HCT116 (cell line): ENCODE measurements around the gene DDX24. TPM values are rescaled to one million over a fixed set of nuclear protein-coding genes. Genes with fewer than 3 reads are reported as not detected.

ENCODE experiments used
- ATAC-seq: fragments of 200-7000 bp; cut with Tn5 transposase; 2 replicates; pipeline ENCODE4 v1.9.1; 2020; ENCODE audit warnings: mild to moderate bottlenecking, moderate library complexity
- BruUV-seq: library from RNA; stranded (reverse); fragments of 400-500 nt; replicated peaks from 2 replicates; lab custom pipeline; 2021; lab: Mats Ljungman, UMichigan
- CTCF ChIA-PET: fragments of 300-600 bp; sonication (Branson Sonifier 250); formaldehyde crosslinking; loops from one replicate; lab custom pipeline; 2021; ENCODE audit warnings: antibody characterized with exemption; lab: Charles Lee
- POLR2A ChIA-PET: fragments of 300-600, 350-600 bp; sonication (Branson Sonifier 250); formaldehyde crosslinking; loops from one replicate; lab custom pipeline; 2021; ENCODE audit warnings: antibody characterized with exemption; lab: Charles Lee
- RAD21 ChIA-PET, 2 experiments: fragments of 300-600 bp; sonication (Branson Sonifier 250); formaldehyde crosslinking; loops; one replicate each; lab custom pipeline; 2023; ENCODE audit warnings: low total read pairs in 2 of 2; ENCODE audit not compliant: uncharacterized antibody in 2 of 2, unreplicated experiment in 2 of 2, low non-redundant PET in 1 of 2; lab: Charles Lee
- DNase-seq: peaks from one replicate; pipeline ENCODE4 v3.0.0-alpha.2; 2010; ENCODE audit warnings: low read depth, low spot score
- H2AFZ ChIP-seq: fragments of 200-600 bp; shearing (Covaris generic), sonication (generic); 2 replicates; pipeline ENCODE4 v1.6.1; 2017; ENCODE audit warnings: low read depth, mixed run types, mixed read lengths, antibody characterized with exemption, low read length; ENCODE audit not compliant: poor library complexity, severe bottlenecking
- H3K27ac ChIP-seq: 2 replicates; pipeline ENCODE4 v1.5.1; 2012; ENCODE audit warnings: low read depth, low read length
- H3K27me3 ChIP-seq: fragments of 200-600 bp; sonication (generic); 2 replicates; pipeline ENCODE4 v1.6.1; 2016; ENCODE audit warnings: mixed run types, low read length, mixed read lengths; ENCODE audit not compliant: insufficient read depth
- H3K36me3 ChIP-seq, 2 experiments: fragments of 200-500 bp in 1 of 2; fragments of 200-600 bp in 1 of 2; sonication (Bioruptor generic) in 1 of 2; sonication (generic) in 1 of 2; 2 replicates each; pipeline versions ENCODE4 v1.5.1 to v1.6.1; 2014 to 2016; ENCODE audit warnings: low read length in 2 of 2, inconsistent platforms in 1 of 2, mixed read lengths in 1 of 2, mixed run types in 1 of 2; ENCODE audit not compliant: insufficient read depth in 2 of 2, control insufficient read depth in 1 of 2
- H3K4me1 ChIP-seq, 2 experiments: fragments of 200-600 bp in 1 of 2; sonication (generic) in 1 of 2; 2 replicates each; pipeline versions ENCODE4 v1.5.1 to v1.6.1; 2012 to 2017; ENCODE audit warnings: low read length in 2 of 2, inconsistent platforms in 1 of 2, mild to moderate bottlenecking in 1 of 2, mixed read lengths in 1 of 2, mixed run types in 1 of 2, moderate library complexity in 1 of 2; ENCODE audit not compliant: insufficient read depth in 2 of 2, control insufficient read depth in 1 of 2
- H3K4me2 ChIP-seq: fragments of 200-600 bp; sonication (generic); 2 replicates; pipeline ENCODE4 v1.6.1; 2017; ENCODE audit warnings: mixed run types, low read length, mixed read lengths
- H3K4me3 ChIP-seq, 2 experiments: fragments of 200-600 bp in 1 of 2; sonication (generic) in 1 of 2; replicated peaks in 1 of 2; 2 replicates each; pipeline ENCODE4 v1.5.1; 2011 to 2016; ENCODE audit warnings: low read length in 2 of 2, control low read depth in 1 of 2, low read depth in 1 of 2, mild to moderate bottlenecking in 1 of 2, mixed read lengths in 1 of 2, mixed run types in 1 of 2
- H3K79me2 ChIP-seq: fragments of 200-600 bp; sonication (generic); 2 replicates; pipeline ENCODE4 v1.6.1; 2017; ENCODE audit warnings: mild to moderate bottlenecking, mixed run types, low read length, moderate library complexity, mixed read lengths; ENCODE audit not compliant: insufficient read depth
- H3K9ac ChIP-seq: fragments of 200-600 bp; sonication (generic); 2 replicates; pipeline ENCODE4 v1.6.1; 2016; ENCODE audit warnings: low read length, mixed read lengths
- H3K9me2 ChIP-seq: fragments of 200-600 bp; sonication (generic), shearing (Covaris generic); 2 replicates; pipeline ENCODE4 v1.6.1; 2017; ENCODE audit warnings: mixed run types, mild to moderate bottlenecking, moderate library complexity; ENCODE audit not compliant: insufficient read depth
- H3K9me3 ChIP-seq, 2 experiments: fragments of 200-500 bp in 1 of 2; fragments of 200-600 bp in 1 of 2; sonication (Bioruptor generic) in 1 of 2; sonication (generic) in 1 of 2; 2 replicates each; pipeline ENCODE4 v1.6.1; 2014 to 2017; ENCODE audit warnings: low read length in 2 of 2, mixed read lengths in 2 of 2, inconsistent platforms in 1 of 2, low read depth in 1 of 2, mild to moderate bottlenecking in 1 of 2, mixed run types in 1 of 2, moderate library complexity in 1 of 2; ENCODE audit not compliant: control insufficient read depth in 1 of 2, insufficient read depth in 1 of 2
- H4K20me1 ChIP-seq: fragments of 200-600 bp; sonication (generic), shearing (Covaris generic); 2 replicates; pipeline ENCODE4 v1.6.1; 2017; ENCODE audit warnings: mixed run types, mild to moderate bottlenecking, moderate library complexity; ENCODE audit not compliant: insufficient read depth
- ATF3 ChIP-seq: IDR thresholded peaks from 2 replicates; pipeline ENCODE4 v1.6.1; 2012
- CBX3 ChIP-seq: IDR thresholded peaks from 2 replicates; pipeline ENCODE4 v1.6.1; 2012; ENCODE audit warnings: low read depth
- CEBPB ChIP-seq: IDR thresholded peaks from 2 replicates; pipeline ENCODE4 v1.6.1; 2012; ENCODE audit warnings: low read depth
- ELF1 ChIP-seq: IDR thresholded peaks from 2 replicates; pipeline ENCODE4 v1.6.1; 2012; ENCODE audit warnings: low read depth, borderline replicate concordance
- EZH2 ChIP-seq: fragments of 200-600 bp; sonication (generic); IDR thresholded peaks from 2 replicates; pipeline ENCODE4 v1.6.1; 2017; ENCODE audit warnings: antibody characterized with exemption, mixed run types
- EZH2phosphoT487 ChIP-seq: fragments of 200-600 bp; IDR thresholded peaks from 2 replicates; pipeline ENCODE4 v1.6.1; 2018; ENCODE audit warnings: antibody characterized with exemption, borderline replicate concordance
- JUND ChIP-seq: IDR thresholded peaks from 2 replicates; pipeline ENCODE4 v1.6.1; 2012
- RAD21 ChIP-seq: IDR thresholded peaks from 2 replicates; pipeline ENCODE4 v1.6.1; 2012; ENCODE audit warnings: low read depth, mild to moderate bottlenecking
- REST ChIP-seq: IDR thresholded peaks from 2 replicates; pipeline ENCODE4 v1.6.1; 2012; ENCODE audit warnings: low read depth
- SIN3A ChIP-seq: IDR thresholded peaks from 2 replicates; pipeline ENCODE4 v1.6.1; 2012; ENCODE audit warnings: low read depth
- ZBTB33 ChIP-seq: IDR thresholded peaks from 2 replicates; pipeline ENCODE4 v1.6.1; 2011; ENCODE audit warnings: mild to moderate bottlenecking, low read length, moderate library complexity; ENCODE audit not compliant: insufficient replicate concordance; ENCODE audit errors: extremely low read depth
- ZFX ChIP-seq: fragments of 450-650 bp; IDR thresholded peaks from 2 replicates; pipeline ENCODE4 v1.6.1; 2017
- intact Hi-C: fragments of 100-400 bp; cut with micrococcal nuclease; formaldehyde crosslinking; loops from 2 replicates; pipeline ENCODE4 v1.10.0; 2022
- total RNA-seq: library from RNA; stranded (reverse); gene quantifications from one replicate; pipeline ENCODE4 v1.2.1, GENCODE V29; 2021; ENCODE audit not compliant: unreplicated experiment

Gene DDX24
- total RNA-seq, 1 experiment from 2014 or later, result 169 TPM

GRCh38 chr14:94029671-94030203, 51.3 kb downstream of the DDX24 start:
- Histone ChIP-seq H2AFZ (no peak overlapping the region), H3K4me1 (peaks cover 29 to 55% of the 10 kb centered on the region in 2 experiments), H3K9me3 (peaks cover 0 to 4% of the 10 kb centered on the region in 2 experiments; a peak in 1 of 4 replicates), H4K20me1 (no peaks in the 10 kb centered on the region), H3K9me2 (no peaks in the 10 kb centered on the region), H3K36me3 (no peaks in the 10 kb centered on the region), H3K79me2 (no peaks in the 10 kb centered on the region; the same call in 1 of the 2 replicates), H3K9ac (no peak overlapping the region), H3K4me3 (no peak overlapping the region), H3K27ac (no peak overlapping the region), H3K4me2 (peak overlapping the region; percentile 93), H3K27me3 (no peaks in the 10 kb centered on the region)
- ChIA-PET CTCF (interaction anchor here (0.7 to 2.8 kb wide), 3 partner anchors 15 to 107 kb away, joined by 3 to 22 read pairs (median 21); no protein-coding TSS in a partner anchor), RAD21 (interaction anchor here in 1 of 2 experiments (0.6 kb wide), 1 partner anchor 46 kb away, joined by 5 read pairs; no protein-coding TSS in a partner anchor), POLR2A (no interaction called here)
- no peak for DNase-seq
- ATAC-seq, result no peak
- no TSS peak for BruUV-seq
- TF ChIP-seq EZH2 (no peak), SIN3A (no peak), ELF1 (no peak), CBX3 (no peak), RAD21 (no peak), ZFX (no peak), CEBPB (no peak), REST (no peak), EZH2phosphoT487 (no peak), JUND (no peak), ZBTB33 (no peak), ATF3 (no peak)
- intact Hi-C loops, result no loop called here
